ENCODE data around the gene PHLDA3.

Gene PHLDA3

GRCh38 chr1:201426479-201427310, 42.3 kb downstream of the PHLDA3 start:
- DNase-seq, result no peak

GRCh38 chr1:201424146-201424545, 44.8 kb downstream of the PHLDA3 start:
- DNase-seq, result no peak

- DNase-seq, result no peak
Observed at GRCh38 chr1:201423655-201424054, 45.3 kb downstream of the PHLDA3 start.

- DNase-seq, result no peak
Observed at GRCh38 chr1:201422436-201423030, 46.5 kb downstream of the PHLDA3 start.

- no peak for DNase-seq
Observed at GRCh38 chr1:201422026-201422425, 47.0 kb downstream of the PHLDA3 start.

GRCh38 chr1:201421041-201421440, 47.9 kb downstream of the PHLDA3 start:
- DNase-seq, result no peak

GRCh38 chr1:201420608-201421002, 48.4 kb downstream of the PHLDA3 start:
- no peak for DNase-seq

GRCh38 chr1:201419746-201420607, 49.0 kb downstream of the PHLDA3 start:
- DNase-seq, result no peak

DNA sequence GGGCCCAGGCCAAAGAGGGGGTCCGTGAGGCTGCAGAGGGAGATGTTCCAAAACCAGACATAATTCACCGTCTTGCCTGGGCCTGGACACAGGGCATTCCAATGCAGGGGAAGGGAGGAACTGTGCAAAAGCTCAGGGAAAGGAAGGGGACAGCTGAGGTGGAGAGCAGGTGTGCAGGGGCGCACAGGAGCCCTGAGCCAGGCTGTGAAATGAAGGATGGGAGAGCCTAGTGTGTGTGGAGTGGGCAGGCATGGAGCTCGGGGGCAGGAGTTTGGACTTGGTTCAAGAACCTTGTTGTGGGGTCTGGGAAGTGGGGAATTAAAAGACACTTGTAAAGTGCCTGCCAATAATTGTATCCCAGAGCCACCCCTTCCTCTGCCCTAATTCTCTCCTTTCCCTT, 49.7 kb downstream of the PHLDA3 start:
- DNase-seq, result no peak

GRCh38 chr1:201418461-201418860, 50.5 kb downstream of the PHLDA3 start:
- no peak for DNase-seq

All from 8988T (cell line).